CD14-positive monocyte (primary cell): ENCODE measurements around the gene SKIC8. TPM values are rescaled to one million over a fixed set of nuclear protein-coding genes. Genes with fewer than 3 reads are reported as not detected.
A peak's percentile ranks its signal among the peaks of the same experiment; 100 is the strongest.

Experiments used
- DNase-seq, 3 donors: peaks; one replicate each; pipeline ENCODE4 v3.0.0-alpha.2; 2011 to 2022
- H2AFZ ChIP-seq: 2 replicates; pipeline ENCODE4 v1.6.0; 2012; ENCODE audit warnings: mild to moderate bottlenecking, low read depth, low read length, inconsistent platforms; ENCODE audit not compliant: insufficient read depth, poor library complexity, severe bottlenecking
- H3K27ac ChIP-seq, 2 donors: 1 replicate in 1 of 2; 2 replicates in 1 of 2; pipeline ENCODE4 v1.5.1; 2012 to 2013; ENCODE audit warnings: low read length in 2 of 2, control low read depth in 1 of 2, inconsistent platforms in 1 of 2, low read depth in 1 of 2, mild to moderate bottlenecking in 1 of 2
- H3K27me3 ChIP-seq, 2 donors: one replicate each; pipeline versions ENCODE4 v1.6.0 to v1.6.1; 2011 to 2013; ENCODE audit warnings: low read length in 2 of 2; ENCODE audit not compliant: control insufficient read depth in 2 of 2, insufficient read depth in 2 of 2
- H3K36me3 ChIP-seq, 2 donors: replicated peaks in 1 of 2; 1 replicate in 1 of 2; 2 replicates in 1 of 2; pipeline versions ENCODE4 v1.5.1 to v1.6.1; 2012 to 2013; ENCODE audit warnings: low read length in 2 of 2, control low read depth in 1 of 2, inconsistent platforms in 1 of 2, mild to moderate bottlenecking in 1 of 2; ENCODE audit not compliant: insufficient read depth in 2 of 2, control insufficient read depth in 1 of 2
- H3K4me1 ChIP-seq, 2 donors: 1 replicate in 1 of 2; 2 replicates in 1 of 2; pipeline versions ENCODE4 v1.5.1 to v1.6.1; 2012 to 2013; ENCODE audit warnings: low read length in 2 of 2, control low read depth in 1 of 2, inconsistent platforms in 1 of 2, mild to moderate bottlenecking in 1 of 2, moderate library complexity in 1 of 2; ENCODE audit not compliant: insufficient read depth in 2 of 2, control insufficient read depth in 1 of 2
- H3K4me2 ChIP-seq: replicated peaks from 2 replicates; pipeline ENCODE3; 2012; ENCODE audit warnings: low read length, moderate library complexity, mild to moderate bottlenecking; ENCODE audit not compliant: poor library complexity, severe bottlenecking; ENCODE audit errors: extremely low read depth
- H3K4me3 ChIP-seq, 3 experiments: fragments of 200-600 bp in 1 of 3; sonication (generic) in 1 of 3; replicated peaks in 1 of 3; 1 replicate in 2 of 3; 2 replicates in 1 of 3; pipeline ENCODE4 v1.5.1; 2011 to 2013; ENCODE audit warnings: low read length in 3 of 3, mild to moderate bottlenecking in 3 of 3, control low read depth in 2 of 3, low read depth in 2 of 3, inconsistent platforms in 1 of 3, moderate library complexity in 1 of 3
- H3K79me2 ChIP-seq: 2 replicates; pipeline ENCODE4 v1.6.0; 2012; ENCODE audit warnings: mild to moderate bottlenecking, control low read depth, inconsistent platforms, low read length, moderate library complexity; ENCODE audit not compliant: insufficient read depth
- H3K9ac ChIP-seq: 2 replicates; pipeline ENCODE4 v1.6.0; 2017; ENCODE audit warnings: low read length, mild to moderate bottlenecking; ENCODE audit not compliant: insufficient read depth, poor library complexity, severe bottlenecking
- H3K9me3 ChIP-seq, 2 donors: replicated peaks in 1 of 2; 1 replicate in 1 of 2; 2 replicates in 1 of 2; pipeline versions ENCODE4 v1.5.1 to v1.6.1; 2012 to 2013; ENCODE audit warnings: low read length in 2 of 2, control low read depth in 1 of 2; ENCODE audit not compliant: control insufficient read depth in 1 of 2, insufficient read depth in 1 of 2
- H4K20me1 ChIP-seq: 2 replicates; pipeline ENCODE4 v1.6.0; 2012; ENCODE audit warnings: mild to moderate bottlenecking, low read length, control low read depth, moderate library complexity; ENCODE audit not compliant: insufficient read depth
- H3K27ac Mint-ChIP-seq, 7 donors: one replicate each; pipeline ENCODE4 v1.8.0; 2020; ENCODE audit warnings: mild to moderate bottlenecking in 7 of 7, mixed read lengths in 7 of 7, moderate library complexity in 6 of 7, inconsistent platforms in 2 of 7
- H3K27me3 Mint-ChIP-seq, 3 donors: one replicate each; pipeline ENCODE4 v1.8.0; 2021 to 2022; ENCODE audit warnings: low read depth in 3 of 3, mild to moderate bottlenecking in 3 of 3, mixed read lengths in 3 of 3, moderate library complexity in 3 of 3, inconsistent platforms in 1 of 3
- H3K36me3 Mint-ChIP-seq, 2 donors: one replicate each; pipeline ENCODE4 v1.8.0; 2020; ENCODE audit warnings: mixed read lengths in 2 of 2, inconsistent platforms in 1 of 2, mild to moderate bottlenecking in 1 of 2
- H3K4me1 Mint-ChIP-seq: one replicate; pipeline ENCODE4 v1.8.0; 2020; ENCODE audit warnings: mild to moderate bottlenecking, mixed read lengths
- H3K4me3 Mint-ChIP-seq, 2 donors: one replicate each; pipeline ENCODE4 v1.8.0; 2020; ENCODE audit warnings: mild to moderate bottlenecking in 2 of 2, mixed read lengths in 2 of 2, moderate library complexity in 1 of 2
- H3K9me3 Mint-ChIP-seq, 7 donors: one replicate each; pipeline ENCODE4 v1.8.0; 2020 to 2022; ENCODE audit warnings: mixed read lengths in 7 of 7, mild to moderate bottlenecking in 6 of 7, moderate library complexity in 6 of 7, inconsistent platforms in 2 of 7
- CTCF ChIP-seq: fragments of 200-600 bp; IDR thresholded peaks from one replicate; pipeline ENCODE4 v1.8.0; 2022; ENCODE audit warnings: antibody characterized with exemption, mild to moderate bottlenecking
- WGBS: methylation state at CpG from one replicate; pipeline ENCODE4 v1.1.5; 2013; ENCODE audit warnings: missing lambda C conversion rate; ENCODE audit not compliant: insufficient coverage; 5-methylcytosine and 5-hydroxymethylcytosine counted together
- intact Hi-C, 2 donors: fragments of 100-400 bp; cut with micrococcal nuclease; formaldehyde crosslinking; loops; one replicate each; pipeline versions ENCODE4 v1.15.0 to v1.15.1; 2023
- polyA plus RNA-seq, 3 donors: library from polyadenylated mRNA; depleted of rRNA in 1 of 3; unstranded in 2 of 3; stranded (reverse) in 1 of 3; fragments of 300-500 nt in 2 of 3; fragments of >200 nt in 1 of 3; fragmentation: Illumina TruSeq in 2 of 3; gene quantifications; 1 replicate in 2 of 3; 2 replicates in 1 of 3; pipeline ENCODE4 v1.2.3, GENCODE V29; 2012 to 2021

Gene SKIC8
- polyA plus RNA-seq, 3 donors: 59.8 to 123 (median 88.0) TPM

- Mint-ChIP-seq H3K27ac (no peak overlapping the region), H3K36me3 (no peaks in the 10 kb centered on the region), H3K9me3 (no peaks in the 10 kb centered on the region), H3K4me3 (no peak overlapping the region), H3K27me3 (peaks cover 0 to 7% (median 0%) of the 10 kb centered on the region in 3 donors), H3K4me1 (no peaks in the 10 kb centered on the region)
- H2AFZ ChIP-seq: no peak overlapping the region
- H3K9me3 ChIP-seq: no peaks in the 10 kb centered on the region
- no peak overlapping the region for H3K4me2 ChIP-seq
- no peak overlapping the region for H3K4me3 ChIP-seq
- WGBS: 93% methylated on average over 7 of the region's 7 CpGs
- H3K36me3 ChIP-seq: no peaks in the 10 kb centered on the region
- DNase-seq: no peak
- H3K27ac ChIP-seq: no peak overlapping the region
- H3K27me3 ChIP-seq: no peaks in the 10 kb centered on the region
- intact Hi-C loops: no loop called here
- peak overlapping the region; percentile 4 for H3K9ac ChIP-seq
- no peaks in the 10 kb centered on the region for H3K4me1 ChIP-seq
- H4K20me1 ChIP-seq: no peaks in the 10 kb centered on the region
- no peaks in the 10 kb centered on the region for H3K79me2 ChIP-seq
- TF ChIP-seq CTCF: no peak
These were observed 14.8 kb upstream of the SKIC8 start for GRCh38 chr15:78314181-78314581.

- no peaks in the 10 kb centered on the region for H4K20me1 ChIP-seq
- peak overlapping the region in 1 of 7 donors; percentile 66 for H3K27ac Mint-ChIP-seq
- H3K9ac ChIP-seq: no peak overlapping the region
- H3K36me3 ChIP-seq: no peaks in the 10 kb centered on the region
- no peak overlapping the region for H3K4me3 ChIP-seq
- H3K4me2 ChIP-seq: no peak overlapping the region
- H2AFZ ChIP-seq: no peak overlapping the region
- H3K27me3 ChIP-seq: no peaks in the 10 kb centered on the region
- peaks cover 7 to 8% of the 10 kb centered on the region in 2 donors for H3K4me1 ChIP-seq
- no peak for DNase-seq
- H3K4me3 Mint-ChIP-seq: no peak overlapping the region
- no peaks in the 10 kb centered on the region for H3K9me3 ChIP-seq
- H3K79me2 ChIP-seq: no peaks in the 10 kb centered on the region
- peaks cover 0 to 7% (median 0%) of the 10 kb centered on the region in 3 donors for H3K27me3 Mint-ChIP-seq
- WGBS: 80% methylated on average over 8 of the region's 8 CpGs
- no peaks in the 10 kb centered on the region for H3K9me3 Mint-ChIP-seq
- H3K27ac ChIP-seq: no peak overlapping the region
- TF ChIP-seq CTCF: no peak
- H3K4me1 Mint-ChIP-seq: peaks cover 7% of the 10 kb centered on the region
- intact Hi-C loops: no loop called here
- no peaks in the 10 kb centered on the region for H3K36me3 Mint-ChIP-seq
These were observed 14.0 kb upstream of the SKIC8 start for GRCh38 chr15:78313383-78313782.
